Measurements from ENCODE around the gene POGK. TPM values are rescaled to one million over a fixed set of nuclear protein-coding genes. Genes with fewer than 3 reads are reported as not detected.

The POGK gene
- polyA plus RNA-seq, 3 donors: 41.2 to 44.2 (median 42.6) TPM

DNA sequence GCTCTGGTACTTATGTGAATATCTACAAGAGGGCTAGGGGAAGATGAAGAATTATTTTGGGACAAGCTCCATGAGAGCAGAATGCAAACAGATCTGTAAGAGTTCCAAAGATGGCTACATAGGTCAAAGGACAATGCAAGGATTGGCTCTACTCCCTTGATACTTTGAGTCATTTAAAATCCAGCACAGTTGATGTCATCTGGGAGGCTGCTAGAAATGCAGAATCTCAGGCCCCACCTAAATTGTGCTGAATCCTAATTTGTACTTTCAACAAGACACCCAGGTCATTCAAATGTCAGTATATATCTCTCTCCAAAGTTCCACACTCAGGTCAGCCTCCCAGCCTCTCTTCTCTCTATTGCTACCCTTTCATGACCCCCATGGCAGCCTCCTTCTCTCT lies 60.5 kb downstream of the POGK start:
- DNase-seq (ENCODE audit: low read depth in 3 of 3, low spot score in 2 of 3): no peak

GRCh38 chr1:166900987-166901386 lies 61.7 kb downstream of the POGK start:
- DNase-seq (ENCODE audit: low read depth in 3 of 3, low spot score in 2 of 3): no peak

- DNase-seq (ENCODE audit: low read depth in 3 of 3, low spot score in 2 of 3): no peak
Observed at GRCh38 chr1:166902279-166902678, 63.0 kb downstream of the POGK start.

- no peak for DNase-seq (ENCODE audit: low read depth in 3 of 3, low spot score in 2 of 3)
Observed at GRCh38 chr1:166903232-166903631, 64.0 kb downstream of the POGK start.

DNA sequence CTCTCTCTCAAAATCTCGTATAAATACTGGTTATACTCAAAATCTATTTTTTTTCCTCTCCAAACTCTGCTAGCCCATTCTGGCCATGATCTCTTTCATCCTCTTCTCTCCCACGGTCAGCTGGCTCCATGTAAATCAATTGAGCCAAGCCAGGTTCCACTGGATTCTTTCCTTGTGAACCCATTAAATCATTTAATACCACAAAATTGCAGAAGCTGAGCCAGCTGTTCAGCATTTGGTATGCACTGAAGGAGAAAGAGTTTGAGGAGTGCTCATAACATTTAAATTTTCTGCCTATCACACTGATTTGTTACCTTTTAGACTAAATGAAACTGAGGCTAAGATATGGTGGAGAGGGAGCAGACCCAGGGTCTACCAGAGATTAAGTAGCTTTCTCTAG lies 65.9 kb downstream of the POGK start:
- no peak for DNase-seq (ENCODE audit: low read depth in 3 of 3, low spot score in 2 of 3)

- no peak for DNase-seq (ENCODE audit: low read depth in 3 of 3, low spot score in 2 of 3)
Observed at GRCh38 chr1:166905900-166906299, 66.6 kb downstream of the POGK start.

Other genes starting within 250 kb of the POGK start
- gene TADA1, start 36.8 kb downstream of the POGK start, polyA plus RNA-seq (ENCODE audit: insufficient read length in 3 of 3): 10 to 100 TPM; 25.9 to 28.0 (median 27.5) TPM
- 10 to 100 TPM; 15.7 to 17.1 (median 17.0) TPM for gene ILDR2, start 136.1 kb downstream of the POGK start, polyA plus RNA-seq (ENCODE audit: insufficient read length in 3 of 3)
- 1 to 10 TPM; 2.2 to 2.6 (median 2.5) TPM for gene MAEL, start 149.8 kb downstream of the POGK start, polyA plus RNA-seq (ENCODE audit: insufficient read length in 3 of 3)